ENCODE data around the gene STEAP3. TPM values are rescaled to one million over a fixed set of nuclear protein-coding genes. Genes with fewer than 3 reads are reported as not detected.

STEAP3 gene
- total RNA-seq, 1 experiment from 2014 or later, result 15.4 TPM

DNA sequence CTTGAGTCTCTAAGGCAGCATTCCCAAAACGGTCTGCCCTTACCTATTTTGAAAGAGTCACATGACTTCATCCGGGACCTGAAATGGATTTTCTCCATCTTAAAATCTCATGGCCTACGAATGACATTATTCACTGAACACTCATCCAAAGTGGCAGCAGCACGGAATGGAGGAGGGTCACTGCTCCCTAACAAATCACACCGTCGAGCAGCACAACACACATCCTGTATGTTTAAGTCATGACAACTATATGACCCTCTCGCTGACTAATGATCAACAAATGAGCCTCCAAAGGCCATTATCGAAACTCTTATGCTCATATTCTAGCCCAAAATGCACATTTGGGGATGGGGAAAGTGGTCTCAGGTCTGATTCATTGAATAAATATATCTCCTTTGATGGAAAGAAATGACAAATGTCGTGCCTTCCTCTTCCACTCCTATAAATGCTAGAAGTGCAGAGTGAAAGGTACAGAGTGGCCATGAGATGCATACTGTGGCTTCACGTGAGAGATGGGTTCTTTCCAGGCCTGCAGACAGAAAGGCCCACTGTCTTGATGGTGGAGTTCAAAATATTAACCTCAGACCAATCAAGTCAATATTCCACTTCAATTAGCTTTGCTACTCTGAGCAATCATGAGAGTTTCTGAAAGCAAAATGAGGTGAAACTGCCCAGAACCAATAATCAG is 72.2 kb downstream of the STEAP3 start:
- H3K36me3 Mint-ChIP-seq (ENCODE audit: insufficient read depth in 1 of 3, low read depth in 3 of 3), result no peaks in the 10 kb centered on the region
- Histone ChIP-seq H3K79me1 (ENCODE audit: insufficient read depth, low read depth, low read length, poor library complexity, severe bottlenecking) (no peaks in the 10 kb centered on the region), H4K8ac (replicated peaks; ENCODE audit: insufficient read length, low read depth, low read length) (no peak overlapping the region), H3K9me3 (ENCODE audit: control insufficient read depth, low read depth, low read length) (no peaks in the 10 kb centered on the region), H2BK5ac (ENCODE audit: insufficient read length, low read length) (no peak overlapping the region), H3K4ac (ENCODE audit: low read depth, low read length) (no peak overlapping the region), H3K79me2 (ENCODE audit: insufficient read depth, low read length) (no peaks in the 10 kb centered on the region), H4K20me1 (ENCODE audit: control insufficient read depth, insufficient read depth, insufficient read length) (no peaks in the 10 kb centered on the region), H3K27ac (ENCODE audit: insufficient read length, low read depth, low read length) (no peak overlapping the region), H2BK12ac (ENCODE audit: insufficient read length, low read depth, low read length) (no peak overlapping the region), H2AK5ac (ENCODE audit: insufficient read length, low read length) (no peak overlapping the region), H3K14ac (ENCODE audit: insufficient read depth, low read length) (no peak overlapping the region), H2BK20ac (ENCODE audit: low read depth, low read length, poor library complexity, severe bottlenecking) (no peak overlapping the region), H4K91ac (ENCODE audit: insufficient read length, low read depth, low read length) (no peak overlapping the region), H3T11ph (ENCODE audit: low read length) (no peak overlapping the region), H3K4me2 (ENCODE audit: insufficient read depth, insufficient read length, low read length) (no peak overlapping the region), H2AFZ (ENCODE audit: low read length) (no peak overlapping the region), H3K27me3 (ENCODE audit: insufficient read depth, low read length) (no peaks in the 10 kb centered on the region), H3K9ac (ENCODE audit: extremely low read depth, insufficient read length, low read length) (no peak overlapping the region), H3K18ac (ENCODE audit: insufficient read length, low read depth, low read length) (no peak overlapping the region), H3K56ac (ENCODE audit: insufficient read length, low read depth, low read length) (no peak overlapping the region), H3K23ac (ENCODE audit: insufficient read length, low read depth, low read length) (no peak overlapping the region), H2BK120ac (ENCODE audit: low read depth, low read length, poor library complexity, severe bottlenecking) (no peak overlapping the region), H3K4me1 (ENCODE audit: insufficient read depth, low read length) (no peaks in the 10 kb centered on the region), H4K5ac (ENCODE audit: insufficient read length, low read depth, low read length) (no peak overlapping the region), H2BK15ac (ENCODE audit: low read depth, low read length) (no peak overlapping the region), H3K23me2 (ENCODE audit: insufficient read length, low read depth, low read length, poor library complexity, severe bottlenecking) (no peaks in the 10 kb centered on the region)
- no peak overlapping the region for H3K27ac Mint-ChIP-seq
- no CpG with 5 or more reads among the region's 10 CpGs for WGBS (ENCODE audit: extremely low coverage, insufficient read length, low lambda C conversion rate)
- peaks cover 9 to 13% of the 10 kb centered on the region in 2 experiments for H3K4me1 Mint-ChIP-seq
- no peaks in the 10 kb centered on the region for H3K9me3 Mint-ChIP-seq
- no peak overlapping the region for H3K4me3 Mint-ChIP-seq
- DNase-seq, result no peak
- peaks cover 9% of the 10 kb centered on the region for H3K27me3 Mint-ChIP-seq (ENCODE audit: low read depth)
- TF ChIP-seq, protein P1, sequence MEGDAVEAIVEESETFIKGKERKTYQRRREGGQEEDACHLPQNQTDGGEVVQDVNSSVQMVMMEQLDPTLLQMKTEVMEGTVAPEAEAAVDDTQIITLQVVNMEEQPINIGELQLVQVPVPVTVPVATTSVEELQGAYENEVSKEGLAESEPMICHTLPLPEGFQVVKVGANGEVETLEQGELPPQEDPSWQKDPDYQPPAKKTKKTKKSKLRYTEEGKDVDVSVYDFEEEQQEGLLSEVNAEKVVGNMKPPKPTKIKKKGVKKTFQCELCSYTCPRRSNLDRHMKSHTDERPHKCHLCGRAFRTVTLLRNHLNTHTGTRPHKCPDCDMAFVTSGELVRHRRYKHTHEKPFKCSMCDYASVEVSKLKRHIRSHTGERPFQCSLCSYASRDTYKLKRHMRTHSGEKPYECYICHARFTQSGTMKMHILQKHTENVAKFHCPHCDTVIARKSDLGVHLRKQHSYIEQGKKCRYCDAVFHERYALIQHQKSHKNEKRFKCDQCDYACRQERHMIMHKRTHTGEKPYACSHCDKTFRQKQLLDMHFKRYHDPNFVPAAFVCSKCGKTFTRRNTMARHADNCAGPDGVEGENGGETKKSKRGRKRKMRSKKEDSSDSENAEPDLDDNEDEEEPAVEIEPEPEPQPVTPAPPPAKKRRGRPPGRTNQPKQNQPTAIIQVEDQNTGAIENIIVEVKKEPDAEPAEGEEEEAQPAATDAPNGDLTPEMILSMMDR (conservative IDR thresholded peaks at IDR 0.05), result no peak
